ENCODE measurements around the gene TIMM8B.

- TF ChIP-seq POLR2A (IDR thresholded peaks at IDR 0.05; ENCODE audit: low read length): no peak
- no peak for TF ChIP-seq CEBPB (IDR thresholded peaks at IDR 0.05)
- TF ChIP-seq USF2 (IDR thresholded peaks at IDR 0.05): no peak
- no peak for TF ChIP-seq CTCF (IDR thresholded peaks at IDR 0.05)
- TF ChIP-seq E2F6 (IDR thresholded peaks at IDR 0.05; ENCODE audit: borderline replicate concordance, low read depth): no peak
- no peak for TF ChIP-seq HOXA7 (CRISPR knock-in tag; IDR thresholded peaks at IDR 0.05)
- no peak for TF ChIP-seq ELK1 (IDR thresholded peaks at IDR 0.05; ENCODE audit: low read depth, low read length)
- TF ChIP-seq MAX (IDR thresholded peaks at IDR 0.05): no peak
Measured at GRCh38 chr11:112037527-112037926, 49.0 kb downstream of the TIMM8B start.
